HCEC 1CT (cell line): ENCODE measurements around the gene RAP1GAP.

Experiments
- DNase-seq: peaks from one replicate; pipeline ENCODE4 v3.0.0-alpha.2; 2017

RAP1GAP gene

GRCh38 chr1:21669258-21670058 lies at the start of gene RAP1GAP:
Gene RAP1GAP, minus strand, starts transcription at chr1:21669357. Its CDS starts 49,325 bp downstream, at chr1:21620032.
- DNase-seq: no peak

DNA sequence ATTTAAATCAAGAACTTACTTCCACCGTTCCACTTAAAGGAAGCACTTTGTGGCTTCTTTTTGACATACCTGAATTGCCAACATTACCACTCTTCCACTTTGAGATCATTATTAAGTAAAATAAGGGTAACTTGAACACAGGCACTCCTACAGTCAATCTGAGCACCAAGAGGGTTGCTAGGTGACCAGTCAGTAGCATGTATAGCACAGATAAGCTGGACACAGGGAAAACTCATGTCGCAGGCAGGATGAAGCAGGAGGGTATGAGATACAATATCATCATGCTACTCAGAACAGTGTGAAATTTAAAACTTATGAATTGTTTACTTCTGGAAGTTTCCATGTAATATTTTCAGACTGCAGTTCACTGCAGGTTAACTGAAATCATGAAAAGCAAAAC lies 47.0 kb upstream of the RAP1GAP start:
- no peak for DNase-seq

- no peak for DNase-seq
Observed at GRCh38 chr1:21707891-21708290, 38.7 kb upstream of the RAP1GAP start.

DNA sequence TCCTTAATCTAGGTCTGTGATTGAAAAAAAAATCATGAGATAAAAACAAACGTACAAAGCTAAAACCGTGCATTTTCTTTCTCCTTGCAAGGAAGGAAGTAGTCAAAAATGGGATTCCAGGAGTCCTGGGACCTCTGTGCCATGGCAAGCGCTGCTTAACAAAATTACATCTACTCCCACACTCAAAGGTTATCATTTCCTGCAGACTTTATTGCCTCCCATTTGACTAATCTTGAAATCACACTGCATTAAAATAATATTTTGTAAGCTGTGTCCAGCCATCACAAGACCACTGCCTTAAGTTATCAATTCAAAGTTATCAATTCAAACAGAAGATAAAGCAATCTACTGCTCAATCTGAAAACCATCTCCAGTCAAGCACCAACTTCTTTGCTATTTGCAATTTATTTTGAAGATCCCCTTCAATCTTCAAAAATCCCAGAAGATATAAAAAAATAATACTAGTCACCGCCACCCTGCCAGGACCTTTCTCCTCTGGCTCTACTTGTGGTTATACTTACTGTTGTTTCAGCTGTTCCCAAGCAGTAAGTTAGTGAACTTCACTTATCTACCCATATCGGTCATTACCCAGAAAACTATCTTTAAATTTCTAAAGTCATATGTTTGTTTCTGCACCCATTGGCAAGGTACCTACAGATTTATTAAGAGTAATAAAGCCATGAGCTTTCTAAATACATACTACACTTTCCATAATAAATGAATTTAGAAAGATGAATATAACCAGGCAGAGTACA lies 38.1 kb upstream of the RAP1GAP start:
- DNase-seq: no peak

- no peak for DNase-seq
Observed at GRCh38 chr1:21706151-21706835, 37.1 kb upstream of the RAP1GAP start.

GRCh38 chr1:21705303-21705980 lies 36.3 kb upstream of the RAP1GAP start:
- DNase-seq: no peak

GRCh38 chr1:21704145-21704544 lies 35.0 kb upstream of the RAP1GAP start:
- DNase-seq: no peak

- DNase-seq: peak; percentile 3
Observed at GRCh38 chr1:21703318-21703963, 34.3 kb upstream of the RAP1GAP start.

DNA sequence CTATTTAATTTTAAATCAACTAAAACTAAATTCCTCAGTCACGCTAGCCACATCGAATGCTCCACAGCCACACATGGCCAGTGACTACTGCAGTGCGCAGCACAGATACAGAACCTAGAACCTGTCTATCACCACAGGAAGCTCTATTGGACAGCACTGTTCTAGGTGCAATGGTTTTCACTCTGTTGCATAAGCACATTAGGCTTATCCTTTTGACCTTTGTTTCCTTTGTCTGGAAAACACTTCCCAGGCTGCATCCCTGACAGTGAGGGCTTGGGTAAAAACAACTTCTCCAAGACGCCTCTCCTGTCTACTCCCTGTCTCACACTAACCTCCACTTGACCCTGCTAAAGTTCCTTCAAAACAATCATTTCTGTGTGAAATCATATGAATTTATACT lies 33.6 kb upstream of the RAP1GAP start:
- no peak for DNase-seq

- no peak for DNase-seq
Observed at GRCh38 chr1:21701401-21701800, 32.2 kb upstream of the RAP1GAP start.

GRCh38 chr1:21700094-21700493 lies 30.9 kb upstream of the RAP1GAP start:
- no peak for DNase-seq

- no peak for DNase-seq
Observed at GRCh38 chr1:21696931-21697330, 27.8 kb upstream of the RAP1GAP start.

GRCh38 chr1:21693732-21694131 lies 24.6 kb upstream of the RAP1GAP start:
- no peak for DNase-seq

DNA sequence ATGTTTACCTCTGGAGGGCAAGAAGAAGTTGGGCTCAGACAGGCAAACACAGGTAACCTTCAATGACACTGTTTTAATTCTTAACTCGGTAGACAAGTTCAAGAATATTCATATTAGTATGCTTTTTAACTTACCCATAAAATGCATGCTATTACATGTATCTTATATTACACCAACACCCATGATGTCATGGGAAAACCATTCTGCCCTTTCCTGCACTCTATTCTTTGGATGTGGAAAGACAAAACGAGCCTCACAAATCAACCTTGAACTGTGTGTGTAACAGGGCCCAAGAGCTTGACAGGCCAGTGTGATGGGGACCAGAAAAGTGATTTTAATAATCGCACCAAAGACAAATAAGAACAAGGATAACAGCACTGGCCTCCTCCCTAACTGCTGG lies 22.6 kb upstream of the RAP1GAP start:
- DNase-seq: no peak

GRCh38 chr1:21689661-21690372 lies 20.7 kb upstream of the RAP1GAP start:
- DNase-seq: no peak

GRCh38 chr1:21687081-21687529 lies 17.9 kb upstream of the RAP1GAP start:
- no peak for DNase-seq

- DNase-seq: no peak
Observed at GRCh38 chr1:21685946-21686678, 17.0 kb upstream of the RAP1GAP start.

DNA sequence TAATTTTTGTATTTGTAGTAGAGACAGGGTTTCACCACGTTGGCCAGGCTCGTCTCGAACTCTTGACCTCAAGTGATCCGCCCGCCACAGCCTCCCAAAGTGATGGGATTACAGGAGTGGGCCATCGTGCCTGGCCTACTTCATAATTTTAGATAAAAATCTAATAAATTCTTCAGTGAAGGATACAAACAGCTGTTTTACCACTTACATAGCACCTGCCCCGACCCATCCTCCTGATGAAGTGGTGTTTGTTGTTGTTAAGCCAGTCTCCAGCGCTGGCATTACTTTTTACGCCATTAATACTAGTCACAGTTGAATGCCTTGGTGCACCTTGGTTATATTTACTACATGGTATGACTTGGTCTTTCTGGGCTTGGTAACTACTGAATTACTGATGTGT lies 12.3 kb upstream of the RAP1GAP start:
- no peak for DNase-seq

DNA sequence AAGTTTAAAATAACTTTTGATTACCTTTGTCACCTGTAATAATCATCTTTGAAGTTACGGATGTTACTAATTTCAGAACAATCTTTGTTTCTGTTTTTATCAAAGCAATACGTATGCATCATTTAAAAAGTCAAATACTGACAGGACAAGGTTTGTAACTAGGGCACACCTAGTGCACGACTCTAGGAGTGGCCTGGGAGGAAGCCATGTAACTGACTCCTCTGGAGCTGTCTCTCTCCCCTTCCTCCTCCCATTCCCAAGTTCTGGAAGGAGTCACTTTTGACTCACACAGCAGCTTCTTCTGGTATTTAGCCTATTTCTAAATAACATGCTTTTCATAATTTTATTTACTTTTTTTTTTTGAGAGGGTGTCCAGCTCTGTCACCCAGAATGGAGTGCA lies 11.8 kb upstream of the RAP1GAP start:
- peak; percentile 29 for DNase-seq

- no peak for DNase-seq
Observed at GRCh38 chr1:21680381-21680780, 11.2 kb upstream of the RAP1GAP start.

DNA sequence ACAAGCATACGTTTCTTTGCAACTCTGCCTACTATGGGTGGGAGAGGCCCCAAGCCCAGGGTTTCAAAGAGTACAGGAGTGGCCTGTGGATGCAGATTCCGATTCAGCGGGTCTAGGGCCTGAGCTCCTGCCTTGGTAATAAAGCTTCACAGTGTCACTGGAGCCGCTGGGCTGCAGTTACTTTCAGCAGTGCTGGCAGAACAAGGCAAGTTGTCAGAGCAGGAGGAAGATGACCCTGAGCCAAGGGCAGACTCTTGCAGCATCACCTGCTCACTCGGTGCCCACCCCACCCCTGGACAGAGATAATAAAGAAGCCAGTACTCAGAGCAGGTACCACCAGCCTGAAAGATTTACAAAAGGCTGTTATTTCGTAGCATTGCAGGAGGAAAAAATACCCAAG lies 8.0 kb upstream of the RAP1GAP start:
- no peak for DNase-seq
